Liver (tissue), 9 donors: ENCODE measurements around the gene ANKMY2. TPM values are rescaled to one million over a fixed set of nuclear protein-coding genes. Genes with fewer than 3 reads are reported as not detected.

Source experiments
- DNase-seq: peaks from one replicate; pipeline ENCODE4 v3.0.0-alpha.2; 2017; ENCODE audit warnings: low spot score
- H3K27ac ChIP-seq, 2 donors: one replicate each; pipeline ENCODE4 v1.7.0; 2013; ENCODE audit warnings: inconsistent platforms in 2 of 2, low read length in 2 of 2, control low read depth in 1 of 2, low read depth in 1 of 2, mild to moderate bottlenecking in 1 of 2
- H3K27me3 ChIP-seq, 4 donors: one replicate each; pipeline versions ENCODE4 v1.6.1 to v1.7.0; 2013; ENCODE audit warnings: low read length in 3 of 4, inconsistent platforms in 1 of 4, mild to moderate bottlenecking in 1 of 4, moderate library complexity in 1 of 4; ENCODE audit not compliant: control insufficient read depth in 4 of 4, insufficient read depth in 4 of 4
- H3K36me3 ChIP-seq, 4 donors: one replicate each; pipeline versions ENCODE4 v1.6.1 to v1.7.0; 2013; ENCODE audit warnings: low read length in 3 of 4, mild to moderate bottlenecking in 3 of 4, low read depth in 1 of 4, moderate library complexity in 1 of 4; ENCODE audit not compliant: control insufficient read depth in 4 of 4, insufficient read depth in 3 of 4
- H3K4me1 ChIP-seq, 4 donors: one replicate each; pipeline versions ENCODE4 v1.6.1 to v1.7.0; 2013; ENCODE audit warnings: low read length in 3 of 4, mild to moderate bottlenecking in 3 of 4, moderate library complexity in 1 of 4; ENCODE audit not compliant: control insufficient read depth in 4 of 4, insufficient read depth in 4 of 4
- H3K4me3 ChIP-seq, 3 donors: one replicate each; pipeline versions ENCODE4 v1.6.1 to v1.7.0; 2013; ENCODE audit warnings: low read length in 3 of 3, control low read depth in 1 of 3, low read depth in 1 of 3, mild to moderate bottlenecking in 1 of 3
- H3K9ac ChIP-seq, 2 donors: one replicate each; pipeline ENCODE4 v1.7.0; 2013; ENCODE audit warnings: low read length in 2 of 2, mild to moderate bottlenecking in 2 of 2, moderate library complexity in 2 of 2, control low read depth in 1 of 2, low read depth in 1 of 2
- H3K9me3 ChIP-seq, 4 donors: one replicate each; pipeline versions ENCODE4 v1.6.1 to v1.7.0; 2013; ENCODE audit warnings: low read length in 3 of 4; ENCODE audit not compliant: control insufficient read depth in 4 of 4
- EGR1 ChIP-seq, 2 donors: IDR thresholded peaks; 2 replicates each; pipeline ENCODE4 v1.6.1; 2016 to 2018; ENCODE audit warnings: antibody characterized with exemption in 2 of 2, low read depth in 2 of 2
- FOXA1 ChIP-seq: IDR thresholded peaks from 2 replicates; pipeline ENCODE4 v1.6.1; 2016; ENCODE audit warnings: antibody characterized with exemption
- FOXA2 ChIP-seq: IDR thresholded peaks from 2 replicates; pipeline ENCODE4 v1.6.1; 2016; ENCODE audit warnings: antibody characterized with exemption
- GABPA ChIP-seq, 2 donors: IDR thresholded peaks in 1 of 2; conservative IDR thresholded peaks in 1 of 2; 2 replicates each; pipeline ENCODE4 v1.6.1; 2016; ENCODE audit warnings: antibody characterized with exemption in 2 of 2, mild to moderate bottlenecking in 1 of 2, moderate library complexity in 1 of 2
- HNF4A ChIP-seq, 2 donors: conservative IDR thresholded peaks; 2 replicates each; pipeline ENCODE4 v1.6.1; 2016; ENCODE audit warnings: antibody characterized with exemption in 2 of 2, mild to moderate bottlenecking in 2 of 2
- HNF4G ChIP-seq: IDR thresholded peaks from 2 replicates; pipeline ENCODE4 v1.6.1; 2016; ENCODE audit warnings: antibody characterized with exemption
- JUND ChIP-seq, 2 donors: IDR thresholded peaks; 2 replicates each; pipeline ENCODE4 v1.6.1; 2016; ENCODE audit warnings: antibody characterized with exemption in 2 of 2
- NR2F2 ChIP-seq: IDR thresholded peaks from 2 replicates; pipeline ENCODE4 v1.6.1; 2016; ENCODE audit warnings: antibody characterized with exemption
- RAD21 ChIP-seq, 2 donors: IDR thresholded peaks; 2 replicates each; pipeline ENCODE4 v1.6.1; 2016; ENCODE audit warnings: antibody characterized with exemption in 2 of 2, mild to moderate bottlenecking in 2 of 2
- RXRA ChIP-seq, 2 donors: IDR thresholded peaks; 2 replicates each; pipeline ENCODE4 v1.6.1; 2017 to 2018; ENCODE audit warnings: antibody characterized with exemption in 2 of 2, mild to moderate bottlenecking in 1 of 2
- SP1 ChIP-seq: IDR thresholded peaks from 2 replicates; pipeline ENCODE4 v1.6.1; 2018; ENCODE audit warnings: antibody characterized with exemption, mild to moderate bottlenecking
- TAF1 ChIP-seq: conservative IDR thresholded peaks from 2 replicates; pipeline ENCODE4 v1.6.1; 2016; ENCODE audit warnings: antibody characterized with exemption, mild to moderate bottlenecking
- YY1 ChIP-seq: IDR thresholded peaks from 2 replicates; pipeline ENCODE4 v1.6.1; 2016; ENCODE audit warnings: antibody characterized with exemption, mild to moderate bottlenecking
- WGBS: extraction: QIAGEN DNeasy Blood & Tissue Kit; methylation state at CpG from one replicate; pipeline ENCODE4 v1.1.7; 2013; 5-methylcytosine and 5-hydroxymethylcytosine counted together
- polyA plus RNA-seq, 2 donors: library from polyadenylated mRNA; stranded (reverse) in 1 of 2; unstranded in 1 of 2; fragments of 200-250 nt in 1 of 2; fragments of >200 nt in 1 of 2; fragmentation: Nextera tagmentation in 1 of 2; extraction: Ambion mirVana in 1 of 2; gene quantifications; one replicate each; pipeline versions ENCODE4 v1.2.1 to v1.2.3, GENCODE V29; 2013 to 2015
- total RNA-seq, 2 donors: library from RNA; depleted of rRNA; stranded (reverse); fragments of >200 nt; gene quantifications; one replicate each; pipeline ENCODE4 v1.2.3, GENCODE V29; 2014
- TF ChIP-seq, protein P1 (sequence below): fragments of 150-350 bp; IDR thresholded peaks from 2 replicates; pipeline ENCODE4 v1.5.1; 2017; ENCODE audit warnings: improper control_type of control experiment, low read depth, low read length; ENCODE audit not compliant: missing input control
- TF ChIP-seq, protein P2 (sequence below): IDR thresholded peaks from 2 replicates; pipeline ENCODE4 v1.6.1; 2016; ENCODE audit warnings: antibody characterized with exemption
- TF ChIP-seq, protein P3 (sequence below): IDR thresholded peaks from 2 replicates; pipeline ENCODE4 v1.6.1; 2016; ENCODE audit warnings: antibody characterized with exemption
- TF ChIP-seq, protein P4 (sequence below): IDR thresholded peaks from 2 replicates; pipeline ENCODE4 v1.6.1; 2016; ENCODE audit warnings: antibody characterized with exemption, mild to moderate bottlenecking
- TF ChIP-seq, protein P5 (sequence below): IDR thresholded peaks from 2 replicates; pipeline ENCODE4 v1.6.1; 2016; ENCODE audit warnings: antibody characterized with exemption
- donor health status: healthy.
- donor health status: healthy.
- donor health status: healthy.
- donor health status: healthy.
- donor health status: healthy.

The ANKMY2 gene
- total and polyA plus RNA-seq, 4 donors: 2.7 to 11.4 (median 5.4) TPM

GRCh38 chr7:16652240-16652583 is 6.7 kb upstream of the ANKMY2 start:
- no peak overlapping the region for H3K9ac ChIP-seq
- H3K4me1 ChIP-seq: peaks cover 0 to 8% (median 0%) of the 10 kb centered on the region in 4 donors
- no peak overlapping the region for H3K27ac ChIP-seq
- H3K36me3 ChIP-seq: no peaks in the 10 kb centered on the region
- no peaks in the 10 kb centered on the region for H3K27me3 ChIP-seq
- no peaks in the 10 kb centered on the region for H3K9me3 ChIP-seq
- TF ChIP-seq TAF1: no peak
- TF ChIP-seq NR2F2: no peak
- TF ChIP-seq YY1: peak; percentile 29
- peak in 1 of 2 donors; percentile 7 for TF ChIP-seq HNF4A (conservative IDR thresholded peaks at IDR 0.05)
- 74% methylated on average over 7 of the region's 7 CpGs for WGBS
- no peak for DNase-seq
- H3K4me3 ChIP-seq: no peak overlapping the region

DNA sequence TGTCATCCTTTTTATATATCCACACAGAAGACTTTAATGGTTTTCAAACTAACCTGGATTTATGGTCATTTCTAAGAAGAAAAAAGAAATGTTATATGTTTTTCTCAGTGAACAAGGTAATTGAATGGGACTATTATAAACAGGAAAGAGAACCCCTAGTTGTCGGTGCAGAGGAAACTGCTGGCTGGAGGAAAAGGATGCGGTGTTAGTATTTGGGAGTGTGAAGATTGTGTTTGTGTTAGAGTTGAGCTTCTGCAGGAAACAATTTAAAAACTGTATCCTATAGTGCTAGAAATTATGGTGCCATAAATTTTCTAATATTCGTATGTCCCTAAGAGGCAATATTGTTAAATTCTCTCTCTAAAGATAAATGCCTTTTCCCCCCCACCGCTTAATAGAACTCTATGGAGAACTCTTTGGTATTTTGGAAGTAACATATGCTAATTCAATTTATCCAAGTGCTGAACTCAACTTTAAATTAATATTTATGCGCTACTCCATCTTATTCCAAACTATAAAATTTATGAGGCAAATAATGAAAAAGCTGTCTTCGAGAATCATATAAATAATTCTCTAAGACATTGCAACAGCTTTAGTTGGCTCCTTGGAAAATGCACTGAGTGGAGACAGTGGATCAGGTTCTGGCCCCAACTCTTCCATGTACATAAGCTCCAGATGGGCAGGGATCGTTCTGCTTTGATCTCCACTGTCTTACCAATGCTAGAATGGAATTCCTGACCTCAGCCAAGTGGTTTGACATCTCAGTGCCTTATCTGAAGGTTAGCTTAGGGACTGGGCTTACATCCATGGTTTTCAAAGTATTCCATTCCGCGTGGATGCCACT is 6.1 kb upstream of the ANKMY2 start:
- Histone ChIP-seq H3K4me1 (peaks cover 0 to 12% (median 0%) of the 10 kb centered on the region in 4 donors), H3K27ac (no peak overlapping the region), H3K4me3 (no peak overlapping the region), H3K36me3 (no peaks in the 10 kb centered on the region), H3K9ac (no peak overlapping the region), H3K27me3 (no peaks in the 10 kb centered on the region), H3K9me3 (no peaks in the 10 kb centered on the region)
- TF ChIP-seq RAD21 (IDR thresholded peaks at IDR 0.05) (no peak), EGR1 (IDR thresholded peaks at IDR 0.05; ENCODE audit: low read depth in 2 of 2) (no peak), FOXA2 (no peak), SP1 (no peak), NR2F2 (no peak), YY1 (no peak), RXRA (IDR thresholded peaks at IDR 0.05) (no peak), TAF1 (no peak), JUND (IDR thresholded peaks at IDR 0.05) (no peak), FOXA1 (no peak), HNF4A (conservative IDR thresholded peaks at IDR 0.05) (no peak), HNF4G (no peak), GABPA (IDR thresholded peaks at IDR 0.05 in 1 of 2, conservative IDR thresholded peaks at IDR 0.05 in 1 of 2) (no peak)
- TF ChIP-seq, protein P1, sequence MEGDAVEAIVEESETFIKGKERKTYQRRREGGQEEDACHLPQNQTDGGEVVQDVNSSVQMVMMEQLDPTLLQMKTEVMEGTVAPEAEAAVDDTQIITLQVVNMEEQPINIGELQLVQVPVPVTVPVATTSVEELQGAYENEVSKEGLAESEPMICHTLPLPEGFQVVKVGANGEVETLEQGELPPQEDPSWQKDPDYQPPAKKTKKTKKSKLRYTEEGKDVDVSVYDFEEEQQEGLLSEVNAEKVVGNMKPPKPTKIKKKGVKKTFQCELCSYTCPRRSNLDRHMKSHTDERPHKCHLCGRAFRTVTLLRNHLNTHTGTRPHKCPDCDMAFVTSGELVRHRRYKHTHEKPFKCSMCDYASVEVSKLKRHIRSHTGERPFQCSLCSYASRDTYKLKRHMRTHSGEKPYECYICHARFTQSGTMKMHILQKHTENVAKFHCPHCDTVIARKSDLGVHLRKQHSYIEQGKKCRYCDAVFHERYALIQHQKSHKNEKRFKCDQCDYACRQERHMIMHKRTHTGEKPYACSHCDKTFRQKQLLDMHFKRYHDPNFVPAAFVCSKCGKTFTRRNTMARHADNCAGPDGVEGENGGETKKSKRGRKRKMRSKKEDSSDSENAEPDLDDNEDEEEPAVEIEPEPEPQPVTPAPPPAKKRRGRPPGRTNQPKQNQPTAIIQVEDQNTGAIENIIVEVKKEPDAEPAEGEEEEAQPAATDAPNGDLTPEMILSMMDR: no peak
- TF ChIP-seq, protein P2, sequence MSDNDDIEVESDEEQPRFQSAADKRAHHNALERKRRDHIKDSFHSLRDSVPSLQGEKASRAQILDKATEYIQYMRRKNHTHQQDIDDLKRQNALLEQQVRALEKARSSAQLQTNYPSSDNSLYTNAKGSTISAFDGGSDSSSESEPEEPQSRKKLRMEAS: no peak
- TF ChIP-seq, protein P3, sequence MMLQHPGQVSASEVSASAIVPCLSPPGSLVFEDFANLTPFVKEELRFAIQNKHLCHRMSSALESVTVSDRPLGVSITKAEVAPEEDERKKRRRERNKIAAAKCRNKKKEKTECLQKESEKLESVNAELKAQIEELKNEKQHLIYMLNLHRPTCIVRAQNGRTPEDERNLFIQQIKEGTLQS: no peak
- TF ChIP-seq, protein P4, sequence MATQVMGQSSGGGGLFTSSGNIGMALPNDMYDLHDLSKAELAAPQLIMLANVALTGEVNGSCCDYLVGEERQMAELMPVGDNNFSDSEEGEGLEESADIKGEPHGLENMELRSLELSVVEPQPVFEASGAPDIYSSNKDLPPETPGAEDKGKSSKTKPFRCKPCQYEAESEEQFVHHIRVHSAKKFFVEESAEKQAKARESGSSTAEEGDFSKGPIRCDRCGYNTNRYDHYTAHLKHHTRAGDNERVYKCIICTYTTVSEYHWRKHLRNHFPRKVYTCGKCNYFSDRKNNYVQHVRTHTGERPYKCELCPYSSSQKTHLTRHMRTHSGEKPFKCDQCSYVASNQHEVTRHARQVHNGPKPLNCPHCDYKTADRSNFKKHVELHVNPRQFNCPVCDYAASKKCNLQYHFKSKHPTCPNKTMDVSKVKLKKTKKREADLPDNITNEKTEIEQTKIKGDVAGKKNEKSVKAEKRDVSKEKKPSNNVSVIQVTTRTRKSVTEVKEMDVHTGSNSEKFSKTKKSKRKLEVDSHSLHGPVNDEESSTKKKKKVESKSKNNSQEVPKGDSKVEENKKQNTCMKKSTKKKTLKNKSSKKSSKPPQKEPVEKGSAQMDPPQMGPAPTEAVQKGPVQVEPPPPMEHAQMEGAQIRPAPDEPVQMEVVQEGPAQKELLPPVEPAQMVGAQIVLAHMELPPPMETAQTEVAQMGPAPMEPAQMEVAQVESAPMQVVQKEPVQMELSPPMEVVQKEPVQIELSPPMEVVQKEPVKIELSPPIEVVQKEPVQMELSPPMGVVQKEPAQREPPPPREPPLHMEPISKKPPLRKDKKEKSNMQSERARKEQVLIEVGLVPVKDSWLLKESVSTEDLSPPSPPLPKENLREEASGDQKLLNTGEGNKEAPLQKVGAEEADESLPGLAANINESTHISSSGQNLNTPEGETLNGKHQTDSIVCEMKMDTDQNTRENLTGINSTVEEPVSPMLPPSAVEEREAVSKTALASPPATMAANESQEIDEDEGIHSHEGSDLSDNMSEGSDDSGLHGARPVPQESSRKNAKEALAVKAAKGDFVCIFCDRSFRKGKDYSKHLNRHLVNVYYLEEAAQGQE: no peak
- TF ChIP-seq, protein P5, sequence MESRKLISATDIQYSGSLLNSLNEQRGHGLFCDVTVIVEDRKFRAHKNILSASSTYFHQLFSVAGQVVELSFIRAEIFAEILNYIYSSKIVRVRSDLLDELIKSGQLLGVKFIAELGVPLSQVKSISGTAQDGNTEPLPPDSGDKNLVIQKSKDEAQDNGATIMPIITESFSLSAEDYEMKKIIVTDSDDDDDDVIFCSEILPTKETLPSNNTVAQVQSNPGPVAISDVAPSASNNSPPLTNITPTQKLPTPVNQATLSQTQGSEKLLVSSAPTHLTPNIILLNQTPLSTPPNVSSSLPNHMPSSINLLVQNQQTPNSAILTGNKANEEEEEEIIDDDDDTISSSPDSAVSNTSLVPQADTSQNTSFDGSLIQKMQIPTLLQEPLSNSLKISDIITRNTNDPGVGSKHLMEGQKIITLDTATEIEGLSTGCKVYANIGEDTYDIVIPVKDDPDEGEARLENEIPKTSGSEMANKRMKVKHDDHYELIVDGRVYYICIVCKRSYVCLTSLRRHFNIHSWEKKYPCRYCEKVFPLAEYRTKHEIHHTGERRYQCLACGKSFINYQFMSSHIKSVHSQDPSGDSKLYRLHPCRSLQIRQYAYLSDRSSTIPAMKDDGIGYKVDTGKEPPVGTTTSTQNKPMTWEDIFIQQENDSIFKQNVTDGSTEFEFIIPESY: no peak
- WGBS: 74% methylated on average over 9 of the region's 9 CpGs
- no peak for DNase-seq
